GM12873 (cell line): ENCODE data around the gene CD5L.

Experiments
- CTCF ChIP-seq: IDR thresholded peaks from 2 replicates; pipeline ENCODE4 v1.5.1; 2012; ENCODE audit warnings: low read depth, mild to moderate bottlenecking, moderate library complexity, low read length, control low read depth; ENCODE audit not compliant: insufficient read depth; ENCODE audit errors: missing control alignments

Gene CD5L

GRCh38 chr1:157833145-157833544, 8.5 kb downstream of the CD5L start:
- TF ChIP-seq CTCF, result no peak

DNA sequence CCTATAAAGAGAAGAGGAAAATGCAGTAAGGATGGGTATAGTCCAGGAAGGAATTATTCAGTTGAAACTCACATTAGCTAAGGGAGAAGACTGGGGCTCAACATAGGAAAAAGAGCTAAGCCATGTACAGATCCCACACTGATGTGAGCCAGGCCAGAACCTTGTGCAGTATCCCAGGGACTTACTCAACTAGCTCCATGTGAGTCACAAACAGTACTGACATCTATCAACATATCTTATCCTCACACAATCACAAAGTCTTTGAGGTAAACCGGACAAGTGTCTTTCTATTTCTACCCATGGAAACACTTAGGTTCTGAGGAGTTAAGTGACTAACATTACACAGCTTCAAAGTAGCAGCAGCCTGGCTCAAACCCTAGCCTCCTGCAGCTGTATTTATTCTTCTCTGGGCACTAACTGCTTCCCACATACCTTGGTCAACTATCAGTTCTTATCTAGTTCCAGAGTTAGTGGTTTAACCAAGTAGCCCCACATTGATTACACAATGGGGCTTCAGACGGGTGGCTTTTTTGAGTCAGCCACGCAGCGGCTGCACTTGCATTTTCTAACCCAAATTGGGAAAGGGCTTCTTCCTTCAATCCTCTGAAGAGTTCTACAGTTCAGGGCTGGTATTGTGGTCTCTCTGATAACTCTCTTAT, 9.5 kb downstream of the CD5L start:
- TF ChIP-seq CTCF, result no peak

DNA sequence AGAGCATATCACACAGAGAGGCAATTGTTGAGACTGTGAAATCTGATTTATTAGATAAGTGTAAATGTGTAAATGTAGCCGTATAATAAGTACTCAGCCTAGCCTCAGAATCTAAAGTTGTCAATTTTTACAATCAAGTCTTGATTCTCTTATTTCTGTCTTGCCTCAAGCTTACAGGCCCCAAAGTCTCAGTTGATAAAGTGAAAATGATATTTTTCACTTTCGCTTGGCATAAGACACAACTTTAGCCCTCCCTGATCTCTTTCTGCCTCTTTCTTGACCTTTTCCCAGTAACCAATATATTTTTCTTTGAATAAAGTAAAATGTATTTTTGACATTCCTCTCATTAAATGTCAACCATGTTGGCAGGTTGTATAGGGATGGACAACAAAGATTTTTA, 10.7 kb downstream of the CD5L start:
- no peak for TF ChIP-seq CTCF

GRCh38 chr1:157829711-157830110, 11.9 kb downstream of the CD5L start:
- no peak for TF ChIP-seq CTCF

DNA sequence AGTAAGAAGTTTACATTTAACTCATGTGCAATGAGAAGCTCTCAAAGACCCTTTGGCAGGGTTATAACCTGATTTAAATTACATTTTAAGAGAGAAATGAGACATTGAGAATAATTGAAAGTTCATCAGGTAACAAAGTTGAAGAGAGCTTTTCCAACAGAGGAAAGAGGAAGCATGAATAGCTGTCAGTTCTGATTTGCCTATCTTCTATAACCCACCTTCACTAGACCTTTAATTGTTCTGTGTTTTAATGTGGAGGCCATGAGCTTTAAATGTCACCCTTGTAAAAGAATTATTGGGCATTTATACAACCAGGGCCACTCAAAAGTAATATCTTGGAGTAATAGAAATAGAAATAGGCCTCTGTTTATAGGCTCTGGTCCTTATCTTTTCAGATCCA, 12.4 kb downstream of the CD5L start:
- TF ChIP-seq CTCF, result no peak

- no peak for TF ChIP-seq CTCF
Observed at GRCh38 chr1:157820299-157820698, 21.3 kb downstream of the CD5L start.

DNA sequence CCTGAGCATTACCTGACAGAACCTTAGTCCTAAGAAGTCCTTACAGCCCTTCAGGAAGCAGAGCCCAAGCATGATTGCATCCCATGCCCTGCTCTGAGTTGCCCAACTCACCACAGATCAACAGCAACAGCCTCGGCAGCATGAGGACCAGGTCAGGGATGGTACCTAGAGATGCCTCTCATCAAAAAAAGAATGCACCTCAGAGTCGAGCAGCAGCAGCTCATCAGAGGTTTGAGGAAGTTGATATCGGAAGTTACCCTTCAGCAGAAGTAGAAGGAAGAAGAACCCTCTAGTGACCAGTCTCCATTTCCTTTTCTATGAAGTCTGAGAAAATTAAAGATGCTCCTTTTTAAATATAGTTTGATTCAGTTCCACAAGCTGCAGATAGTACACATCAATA, 21.7 kb downstream of the CD5L start, which contains the start of gene FCRL1:
FCRL1 (minus strand) TSS at position 225 of the 400 bp plus-strand sequence; CDS start at position 142, 83 bp downstream.
- TF ChIP-seq CTCF, result no peak
